Astrocyte of the spinal cord (primary cell): ENCODE results near the gene UBL7.

Experiments
- DNase-seq: peaks from one replicate; pipeline ENCODE4 v3.0.0; 2011; ENCODE audit warnings: low read depth, low spot score
- H3K4me3 ChIP-seq: 2 replicates; pipeline ENCODE4 v1.5.1; 2011; ENCODE audit warnings: low read depth, mild to moderate bottlenecking, low read length, moderate library complexity
- CTCF ChIP-seq: IDR thresholded peaks from 2 replicates; pipeline ENCODE4 v1.5.1; 2012; ENCODE audit warnings: low read depth, mild to moderate bottlenecking, low read length, inconsistent platforms
- in situ Hi-C: cut with HindIII; loops from 2 replicates; pipeline ENCODE4 v1.10.0; 2017; ENCODE audit warnings: low sequenced_read_pairs

The UBL7 gene

GRCh38 chr15:74419432-74419831, 41.5 kb downstream of the UBL7 start:
- no peak overlapping the region for H3K4me3 ChIP-seq
- no peak for DNase-seq
- TF ChIP-seq CTCF = no peak
- in situ Hi-C loops = no loop called here

GRCh38 chr15:74418575-74419338, 42.2 kb downstream of the UBL7 start:
- no peak for DNase-seq
- no peak for TF ChIP-seq CTCF
- no peak overlapping the region for H3K4me3 ChIP-seq
- in situ Hi-C loops = no loop called here

- TF ChIP-seq CTCF = no peak
- no peak for DNase-seq
- H3K4me3 ChIP-seq = no peak overlapping the region
- in situ Hi-C loops = no loop called here
Measured at GRCh38 chr15:74417670-74418069, 43.3 kb downstream of the UBL7 start.

- no peak overlapping the region for H3K4me3 ChIP-seq
- TF ChIP-seq CTCF = no peak
- peak; percentile 55 for DNase-seq
- in situ Hi-C loops = no loop called here
Measured at GRCh38 chr15:74417225-74417624, 43.7 kb downstream of the UBL7 start.

- in situ Hi-C loops = no loop called here
- no peak for TF ChIP-seq CTCF
- H3K4me3 ChIP-seq = no peak overlapping the region
- DNase-seq = no peak
Measured at GRCh38 chr15:74415966-74416916, 44.7 kb downstream of the UBL7 start.

GRCh38 chr15:74414603-74415338, 46.2 kb downstream of the UBL7 start:
- H3K4me3 ChIP-seq = no peak overlapping the region
- in situ Hi-C loops = no loop called here
- no peak for DNase-seq
- TF ChIP-seq CTCF = no peak
